WTC11 (cell line): Measurements from ENCODE around the gene CRYBA2. TPM values are rescaled to one million over a fixed set of nuclear protein-coding genes. Genes with fewer than 3 reads are reported as not detected.

Experiments used
- ATAC-seq: fragments of 200-7000 bp; cut with Tn5 transposase; 2 replicates; pipeline ENCODE4 v1.10.0; 2021; ENCODE audit warnings: mild to moderate bottlenecking, moderate library complexity
- CTCF ChIA-PET: fragments of 300-600 bp; sonication (Branson Sonifier 250); formaldehyde crosslinking; loops from one replicate; lab custom pipeline; 2021; ENCODE audit warnings: antibody characterized with exemption; lab: Charles Lee
- POLR2A ChIA-PET: fragments of 350-600 bp; sonication (Branson Sonifier 250); formaldehyde crosslinking; loops from one replicate; lab custom pipeline; 2021; ENCODE audit warnings: antibody characterized with exemption; lab: Charles Lee
- DNase-seq: peaks from one replicate; pipeline ENCODE4 v3.0.0; 2021; ENCODE audit warnings: low spot score
- H3K27ac Mint-ChIP-seq: 2 replicates; pipeline ENCODE4 v1.8.0; 2021; ENCODE audit warnings: mixed read lengths
- H3K27me3 Mint-ChIP-seq: 2 replicates; pipeline ENCODE4 v1.8.0; 2021; ENCODE audit warnings: low read depth, mild to moderate bottlenecking, moderate library complexity, mixed read lengths
- H3K36me3 Mint-ChIP-seq: 2 replicates; pipeline ENCODE4 v1.8.0; 2021; ENCODE audit warnings: mixed read lengths
- H3K4me1 Mint-ChIP-seq: 2 replicates; pipeline ENCODE4 v1.8.0; 2022; ENCODE audit warnings: mixed read lengths
- H3K4me3 Mint-ChIP-seq: 2 replicates; pipeline ENCODE4 v1.8.0; 2021; ENCODE audit warnings: mild to moderate bottlenecking, moderate library complexity, mixed read lengths
- H3K9me3 Mint-ChIP-seq: 2 replicates; pipeline ENCODE4 v1.8.0; 2021; ENCODE audit warnings: mixed read lengths
- EMX1 ChIP-seq: fragments of 250-450 bp; sonication (Bioruptor Pico); IDR thresholded peaks from 2 replicates; pipeline ENCODE4 v1.8.0; 2021; ENCODE audit warnings: mild to moderate bottlenecking
- GRHL2 ChIP-seq: fragments of 250-450 bp; sonication (Bioruptor Pico); IDR thresholded peaks from 2 replicates; pipeline ENCODE4 v1.8.0; 2022; ENCODE audit warnings: mild to moderate bottlenecking, moderate library complexity; ENCODE audit not compliant: insufficient replicate concordance, severe bottlenecking
- GTF2I ChIP-seq: fragments of 250-450 bp; sonication (Bioruptor Pico); conservative IDR thresholded peaks from 2 replicates; pipeline ENCODE4 v1.4.0; 2021; ENCODE audit warnings: mild to moderate bottlenecking
- JAZF1 ChIP-seq: fragments of 250-450 bp; sonication (Bioruptor Pico); IDR thresholded peaks from 2 replicates; pipeline ENCODE4 v1.9.0; 2021; ENCODE audit warnings: moderate library complexity, mild to moderate bottlenecking, inconsistent platforms
- JUN ChIP-seq: sonication (generic); formaldehyde crosslinking; IDR thresholded peaks from 2 replicates; pipeline ENCODE4 v1.8.0; 2023; ENCODE audit warnings: mild to moderate bottlenecking, missing genetic modification reagents
- KAT7 ChIP-seq: sonication (generic); formaldehyde crosslinking; IDR thresholded peaks from 2 replicates; pipeline ENCODE4 v1.8.1; 2023; ENCODE audit warnings: missing genetic modification reagents, mild to moderate bottlenecking, borderline replicate concordance
- MYBL2 ChIP-seq: sonication (generic); formaldehyde crosslinking; IDR thresholded peaks from 2 replicates; pipeline ENCODE4 v1.8.1; 2023; ENCODE audit warnings: mild to moderate bottlenecking, moderate library complexity, missing genetic modification reagents
- NFYB ChIP-seq: sonication (generic); formaldehyde crosslinking; conservative IDR thresholded peaks from 2 replicates; pipeline ENCODE4 v1.8.0; 2022; ENCODE audit warnings: low read depth, missing genetic modification reagents
- NR1H2 ChIP-seq: sonication (generic); formaldehyde crosslinking; IDR thresholded peaks from 2 replicates; pipeline ENCODE4 v1.9.0; 2021; ENCODE audit warnings: mild to moderate bottlenecking, moderate library complexity, missing genetic modification reagents
- PRRX2 ChIP-seq: fragments of 250-450 bp; sonication (Bioruptor Pico); IDR thresholded peaks from 2 replicates; pipeline ENCODE4 v1.8.0; 2021; ENCODE audit warnings: mild to moderate bottlenecking
- SOX15 ChIP-seq: fragments of 250-450 bp; sonication (Bioruptor Pico); IDR thresholded peaks from 2 replicates; pipeline ENCODE4 v1.9.0; 2021; ENCODE audit warnings: mild to moderate bottlenecking
- TCF7 ChIP-seq: sonication (generic); formaldehyde crosslinking; IDR thresholded peaks from 2 replicates; pipeline ENCODE4 v1.8.0; 2022; ENCODE audit warnings: mild to moderate bottlenecking, low read depth, missing genetic modification reagents, moderate library complexity
- ZNF396 ChIP-seq: fragments of 250-450 bp; sonication (Bioruptor Pico); IDR thresholded peaks from 2 replicates; pipeline ENCODE4 v1.8.0; 2021; ENCODE audit warnings: mild to moderate bottlenecking, moderate library complexity, borderline replicate concordance
- ZNF416 ChIP-seq: fragments of 250-450 bp; sonication (Bioruptor Pico); IDR thresholded peaks from 2 replicates; pipeline ENCODE4 v1.9.0; 2021; ENCODE audit warnings: mild to moderate bottlenecking, inconsistent platforms
- total RNA-seq: library from RNA; stranded (reverse); gene quantifications from 3 replicates; pipeline ENCODE4 v1.2.3, GENCODE V29; 2021
- TF ChIP-seq, protein P1 (sequence below): fragments of 250-450 bp; sonication (Bioruptor Pico); IDR thresholded peaks from 2 replicates; pipeline ENCODE4 v1.8.0; 2021; ENCODE audit warnings: mild to moderate bottlenecking
- TF ChIP-seq, protein P2 (sequence below): sonication (generic); formaldehyde crosslinking; IDR thresholded peaks from 2 replicates; pipeline ENCODE4 v1.8.1; 2023; ENCODE audit warnings: mild to moderate bottlenecking, missing genetic modification reagents, borderline replicate concordance
- TF ChIP-seq, protein P3 (sequence below): sonication (generic); formaldehyde crosslinking; IDR thresholded peaks from 2 replicates; pipeline ENCODE4 v1.8.0; 2022; ENCODE audit warnings: mild to moderate bottlenecking, missing genetic modification reagents
- TF ChIP-seq, protein P4 (sequence below): fragments of 250-450 bp; sonication (Bioruptor Pico); IDR thresholded peaks from 2 replicates; pipeline ENCODE4 v1.9.0; 2021; ENCODE audit warnings: mild to moderate bottlenecking
- TF ChIP-seq, protein P5 (sequence below): sonication (generic); formaldehyde crosslinking; IDR thresholded peaks from 2 replicates; pipeline ENCODE4 v1.8.0; 2022; ENCODE audit warnings: missing genetic modification reagents
- TF ChIP-seq, protein P6 (sequence below): sonication (generic); formaldehyde crosslinking; IDR thresholded peaks from 2 replicates; pipeline ENCODE4 v1.8.0; 2022; ENCODE audit warnings: mild to moderate bottlenecking, missing genetic modification reagents

Gene CRYBA2
- total RNA-seq, 1 experiment from 2014 or later = not detected

DNA sequence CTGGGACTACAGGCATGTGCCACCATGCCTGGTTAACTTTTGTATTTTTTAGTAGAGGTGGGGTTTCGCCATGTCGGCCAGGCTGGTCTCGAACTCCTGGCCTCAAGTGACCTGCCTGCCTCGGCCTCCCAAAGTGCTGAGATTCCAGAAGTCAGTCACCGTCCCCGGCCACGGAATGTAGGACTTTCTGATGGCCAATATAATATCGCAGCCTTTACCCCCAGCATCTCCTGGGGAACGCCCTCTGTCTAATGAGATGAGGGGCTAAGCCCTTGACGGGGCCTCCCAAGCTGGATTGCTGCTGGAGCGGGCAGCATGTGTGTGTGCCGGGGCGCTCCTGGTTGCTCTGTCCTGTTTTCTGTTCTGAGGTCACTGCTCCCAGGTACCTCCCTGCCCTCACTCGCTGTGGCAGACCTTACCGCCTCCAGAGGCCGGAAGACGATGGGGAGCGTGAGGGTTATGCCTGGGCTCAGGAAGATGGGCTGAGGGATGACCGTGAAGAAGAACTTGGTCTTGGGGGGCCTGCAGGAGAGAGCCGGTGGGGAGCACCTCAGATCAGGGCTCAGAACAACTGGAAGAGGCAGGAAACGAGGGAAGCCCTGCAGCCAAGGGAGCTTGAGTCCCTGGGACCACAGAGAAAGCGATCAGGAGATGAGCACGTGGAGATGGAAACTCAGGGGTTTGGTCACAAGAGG is 39.0 kb upstream of the CRYBA2 start:
- Mint-ChIP-seq H3K4me3 (no peak overlapping the region), H3K27ac (no peak overlapping the region), H3K36me3 (no peaks in the 10 kb centered on the region), H3K27me3 (peaks cover 5% of the 10 kb centered on the region), H3K9me3 (no peaks in the 10 kb centered on the region), H3K4me1 (peaks cover 3% of the 10 kb centered on the region)
- ATAC-seq (no peak), DNase-seq (no peak)
- ChIA-PET CTCF (interaction anchor here (0.8 to 8.4 kb wide), 4 partner anchors 22 to 123 kb away, joined by 6 to 91 read pairs (median 20); no protein-coding TSS in a partner anchor), POLR2A (no interaction called here)
- TF ChIP-seq NR1H2 (CRISPR knock-in tag) (no peak), GTF2I (no peak)
- TF ChIP-seq, protein P1, sequence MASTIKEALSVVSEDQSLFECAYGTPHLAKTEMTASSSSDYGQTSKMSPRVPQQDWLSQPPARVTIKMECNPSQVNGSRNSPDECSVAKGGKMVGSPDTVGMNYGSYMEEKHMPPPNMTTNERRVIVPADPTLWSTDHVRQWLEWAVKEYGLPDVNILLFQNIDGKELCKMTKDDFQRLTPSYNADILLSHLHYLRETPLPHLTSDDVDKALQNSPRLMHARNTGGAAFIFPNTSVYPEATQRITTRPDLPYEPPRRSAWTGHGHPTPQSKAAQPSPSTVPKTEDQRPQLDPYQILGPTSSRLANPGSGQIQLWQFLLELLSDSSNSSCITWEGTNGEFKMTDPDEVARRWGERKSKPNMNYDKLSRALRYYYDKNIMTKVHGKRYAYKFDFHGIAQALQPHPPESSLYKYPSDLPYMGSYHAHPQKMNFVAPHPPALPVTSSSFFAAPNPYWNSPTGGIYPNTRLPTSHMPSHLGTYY (CRISPR knock-in tag) = no peak
- TF ChIP-seq, protein P2, sequence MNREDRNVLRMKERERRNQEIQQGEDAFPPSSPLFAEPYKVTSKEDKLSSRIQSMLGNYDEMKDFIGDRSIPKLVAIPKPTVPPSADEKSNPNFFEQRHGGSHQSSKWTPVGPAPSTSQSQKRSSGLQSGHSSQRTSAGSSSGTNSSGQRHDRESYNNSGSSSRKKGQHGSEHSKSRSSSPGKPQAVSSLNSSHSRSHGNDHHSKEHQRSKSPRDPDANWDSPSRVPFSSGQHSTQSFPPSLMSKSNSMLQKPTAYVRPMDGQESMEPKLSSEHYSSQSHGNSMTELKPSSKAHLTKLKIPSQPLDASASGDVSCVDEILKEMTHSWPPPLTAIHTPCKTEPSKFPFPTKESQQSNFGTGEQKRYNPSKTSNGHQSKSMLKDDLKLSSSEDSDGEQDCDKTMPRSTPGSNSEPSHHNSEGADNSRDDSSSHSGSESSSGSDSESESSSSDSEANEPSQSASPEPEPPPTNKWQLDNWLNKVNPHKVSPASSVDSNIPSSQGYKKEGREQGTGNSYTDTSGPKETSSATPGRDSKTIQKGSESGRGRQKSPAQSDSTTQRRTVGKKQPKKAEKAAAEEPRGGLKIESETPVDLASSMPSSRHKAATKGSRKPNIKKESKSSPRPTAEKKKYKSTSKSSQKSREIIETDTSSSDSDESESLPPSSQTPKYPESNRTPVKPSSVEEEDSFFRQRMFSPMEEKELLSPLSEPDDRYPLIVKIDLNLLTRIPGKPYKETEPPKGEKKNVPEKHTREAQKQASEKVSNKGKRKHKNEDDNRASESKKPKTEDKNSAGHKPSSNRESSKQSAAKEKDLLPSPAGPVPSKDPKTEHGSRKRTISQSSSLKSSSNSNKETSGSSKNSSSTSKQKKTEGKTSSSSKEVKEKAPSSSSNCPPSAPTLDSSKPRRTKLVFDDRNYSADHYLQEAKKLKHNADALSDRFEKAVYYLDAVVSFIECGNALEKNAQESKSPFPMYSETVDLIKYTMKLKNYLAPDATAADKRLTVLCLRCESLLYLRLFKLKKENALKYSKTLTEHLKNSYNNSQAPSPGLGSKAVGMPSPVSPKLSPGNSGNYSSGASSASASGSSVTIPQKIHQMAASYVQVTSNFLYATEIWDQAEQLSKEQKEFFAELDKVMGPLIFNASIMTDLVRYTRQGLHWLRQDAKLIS (CRISPR knock-in tag) = no peak
- TF ChIP-seq, protein P3, sequence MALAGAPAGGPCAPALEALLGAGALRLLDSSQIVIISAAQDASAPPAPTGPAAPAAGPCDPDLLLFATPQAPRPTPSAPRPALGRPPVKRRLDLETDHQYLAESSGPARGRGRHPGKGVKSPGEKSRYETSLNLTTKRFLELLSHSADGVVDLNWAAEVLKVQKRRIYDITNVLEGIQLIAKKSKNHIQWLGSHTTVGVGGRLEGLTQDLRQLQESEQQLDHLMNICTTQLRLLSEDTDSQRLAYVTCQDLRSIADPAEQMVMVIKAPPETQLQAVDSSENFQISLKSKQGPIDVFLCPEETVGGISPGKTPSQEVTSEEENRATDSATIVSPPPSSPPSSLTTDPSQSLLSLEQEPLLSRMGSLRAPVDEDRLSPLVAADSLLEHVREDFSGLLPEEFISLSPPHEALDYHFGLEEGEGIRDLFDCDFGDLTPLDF (CRISPR knock-in tag) = no peak

DNA sequence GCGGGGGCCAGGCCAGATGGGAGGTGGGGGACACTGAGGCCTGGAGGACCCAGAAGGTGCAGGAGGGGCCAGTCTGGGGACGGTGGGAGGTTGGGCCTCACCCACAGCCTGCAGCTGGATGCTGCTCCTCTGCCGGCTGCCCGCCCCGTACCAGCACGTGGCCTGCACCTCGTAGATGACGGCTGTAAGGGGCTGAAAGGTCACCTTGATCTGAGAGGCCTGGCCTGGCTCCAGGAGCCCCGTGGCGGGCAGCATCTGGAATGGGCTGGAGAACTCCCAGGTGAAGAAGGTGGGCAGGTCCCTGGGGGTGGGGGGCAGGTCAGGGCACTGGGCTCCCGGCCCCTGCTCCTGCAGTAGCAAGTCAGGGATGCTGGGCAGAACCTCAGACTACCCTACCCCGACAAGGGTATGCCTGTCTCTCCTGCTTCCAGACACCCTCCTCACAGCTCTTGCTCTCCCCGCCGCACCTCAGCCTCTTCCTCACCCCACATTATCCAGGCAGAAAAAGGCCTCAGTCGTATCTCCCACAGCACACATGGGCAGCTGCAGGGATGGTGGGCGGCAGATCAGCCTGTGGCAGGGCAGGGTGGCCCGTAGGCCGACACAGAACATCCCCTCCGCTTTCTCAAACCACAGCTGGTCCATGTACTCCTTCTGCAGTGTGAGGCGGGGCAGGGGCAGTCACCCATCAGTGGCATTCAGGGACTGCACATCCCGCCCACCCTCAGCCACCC is 38.0 kb upstream of the CRYBA2 start:
- H3K9me3 Mint-ChIP-seq = no peaks in the 10 kb centered on the region
- ATAC-seq (no peak), DNase-seq (no peak)
- ChIA-PET CTCF (interaction anchor here (0.8 to 8.4 kb wide), 11 partner anchors 14 to 269 kb away, joined by 4 to 91 read pairs (median 33); no protein-coding TSS in a partner anchor), POLR2A (no interaction called here)
- peaks cover 3% of the 10 kb centered on the region for H3K4me1 Mint-ChIP-seq
- no peak overlapping the region for H3K27ac Mint-ChIP-seq
- H3K4me3 Mint-ChIP-seq = no peak overlapping the region
- H3K36me3 Mint-ChIP-seq = no peaks in the 10 kb centered on the region
- H3K27me3 Mint-ChIP-seq = peaks cover 3% of the 10 kb centered on the region
- TF ChIP-seq MYBL2 (CRISPR knock-in tag) (no peak), EMX1 (no peak), JUN (CRISPR knock-in tag) (no peak), ZNF416 (CRISPR knock-in tag) (no peak), JAZF1 (CRISPR knock-in tag) (no peak), PRRX2 (no peak), TCF7 (CRISPR knock-in tag) (no peak), KAT7 (CRISPR knock-in tag) (no peak), NFYB (CRISPR knock-in tag) (no peak), ZNF396 (CRISPR knock-in tag) (no peak), SOX15 (no peak), GRHL2 (CRISPR knock-in tag) (no peak)
- TF ChIP-seq, protein P4, sequence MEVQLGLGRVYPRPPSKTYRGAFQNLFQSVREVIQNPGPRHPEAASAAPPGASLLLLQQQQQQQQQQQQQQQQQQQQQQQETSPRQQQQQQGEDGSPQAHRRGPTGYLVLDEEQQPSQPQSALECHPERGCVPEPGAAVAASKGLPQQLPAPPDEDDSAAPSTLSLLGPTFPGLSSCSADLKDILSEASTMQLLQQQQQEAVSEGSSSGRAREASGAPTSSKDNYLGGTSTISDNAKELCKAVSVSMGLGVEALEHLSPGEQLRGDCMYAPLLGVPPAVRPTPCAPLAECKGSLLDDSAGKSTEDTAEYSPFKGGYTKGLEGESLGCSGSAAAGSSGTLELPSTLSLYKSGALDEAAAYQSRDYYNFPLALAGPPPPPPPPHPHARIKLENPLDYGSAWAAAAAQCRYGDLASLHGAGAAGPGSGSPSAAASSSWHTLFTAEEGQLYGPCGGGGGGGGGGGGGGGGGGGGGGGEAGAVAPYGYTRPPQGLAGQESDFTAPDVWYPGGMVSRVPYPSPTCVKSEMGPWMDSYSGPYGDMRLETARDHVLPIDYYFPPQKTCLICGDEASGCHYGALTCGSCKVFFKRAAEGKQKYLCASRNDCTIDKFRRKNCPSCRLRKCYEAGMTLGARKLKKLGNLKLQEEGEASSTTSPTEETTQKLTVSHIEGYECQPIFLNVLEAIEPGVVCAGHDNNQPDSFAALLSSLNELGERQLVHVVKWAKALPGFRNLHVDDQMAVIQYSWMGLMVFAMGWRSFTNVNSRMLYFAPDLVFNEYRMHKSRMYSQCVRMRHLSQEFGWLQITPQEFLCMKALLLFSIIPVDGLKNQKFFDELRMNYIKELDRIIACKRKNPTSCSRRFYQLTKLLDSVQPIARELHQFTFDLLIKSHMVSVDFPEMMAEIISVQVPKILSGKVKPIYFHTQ (CRISPR knock-in tag) = no peak
- TF ChIP-seq, protein P5, sequence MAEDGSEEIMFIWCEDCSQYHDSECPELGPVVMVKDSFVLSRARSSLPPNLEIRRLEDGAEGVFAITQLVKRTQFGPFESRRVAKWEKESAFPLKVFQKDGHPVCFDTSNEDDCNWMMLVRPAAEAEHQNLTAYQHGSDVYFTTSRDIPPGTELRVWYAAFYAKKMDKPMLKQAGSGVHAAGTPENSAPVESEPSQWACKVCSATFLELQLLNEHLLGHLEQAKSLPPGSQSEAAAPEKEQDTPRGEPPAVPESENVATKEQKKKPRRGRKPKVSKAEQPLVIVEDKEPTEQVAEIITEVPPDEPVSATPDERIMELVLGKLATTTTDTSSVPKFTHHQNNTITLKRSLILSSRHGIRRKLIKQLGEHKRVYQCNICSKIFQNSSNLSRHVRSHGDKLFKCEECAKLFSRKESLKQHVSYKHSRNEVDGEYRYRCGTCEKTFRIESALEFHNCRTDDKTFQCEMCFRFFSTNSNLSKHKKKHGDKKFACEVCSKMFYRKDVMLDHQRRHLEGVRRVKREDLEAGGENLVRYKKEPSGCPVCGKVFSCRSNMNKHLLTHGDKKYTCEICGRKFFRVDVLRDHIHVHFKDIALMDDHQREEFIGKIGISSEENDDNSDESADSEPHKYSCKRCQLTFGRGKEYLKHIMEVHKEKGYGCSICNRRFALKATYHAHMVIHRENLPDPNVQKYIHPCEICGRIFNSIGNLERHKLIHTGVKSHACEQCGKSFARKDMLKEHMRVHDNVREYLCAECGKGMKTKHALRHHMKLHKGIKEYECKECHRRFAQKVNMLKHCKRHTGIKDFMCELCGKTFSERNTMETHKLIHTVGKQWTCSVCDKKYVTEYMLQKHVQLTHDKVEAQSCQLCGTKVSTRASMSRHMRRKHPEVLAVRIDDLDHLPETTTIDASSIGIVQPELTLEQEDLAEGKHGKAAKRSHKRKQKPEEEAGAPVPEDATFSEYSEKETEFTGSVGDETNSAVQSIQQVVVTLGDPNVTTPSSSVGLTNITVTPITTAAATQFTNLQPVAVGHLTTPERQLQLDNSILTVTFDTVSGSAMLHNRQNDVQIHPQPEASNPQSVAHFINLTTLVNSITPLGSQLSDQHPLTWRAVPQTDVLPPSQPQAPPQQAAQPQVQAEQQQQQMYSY (CRISPR knock-in tag) = no peak
- TF ChIP-seq, protein P6, sequence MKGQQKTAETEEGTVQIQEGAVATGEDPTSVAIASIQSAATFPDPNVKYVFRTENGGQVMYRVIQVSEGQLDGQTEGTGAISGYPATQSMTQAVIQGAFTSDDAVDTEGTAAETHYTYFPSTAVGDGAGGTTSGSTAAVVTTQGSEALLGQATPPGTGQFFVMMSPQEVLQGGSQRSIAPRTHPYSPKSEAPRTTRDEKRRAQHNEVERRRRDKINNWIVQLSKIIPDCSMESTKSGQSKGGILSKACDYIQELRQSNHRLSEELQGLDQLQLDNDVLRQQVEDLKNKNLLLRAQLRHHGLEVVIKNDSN (CRISPR knock-in tag) = no peak
